T-cell (primary cell): ENCODE results near the gene PCDHGB1. TPM values are rescaled to one million over a fixed set of nuclear protein-coding genes. Genes with fewer than 3 reads are reported as not detected.
"Not testable (repeated sequence)": the region's sequence is repeated elsewhere in the genome, so short reads cannot be mapped to it uniquely, and the experiment has no call there.

Experiments used
- ATAC-seq, 4 experiments: fragments of 200-7000 bp in 3 of 4; fragments of 150-1000 bp in 1 of 4; cut with Tn5 transposase; replicated peaks in 1 of 4; 1 replicate in 3 of 4; 2 replicates in 1 of 4; pipeline ENCODE4 v1.10.0; 2021; ENCODE audit warnings: moderate library complexity in 3 of 4, mild to moderate bottlenecking in 2 of 4, moderate number of reproducible peaks in 1 of 4
- CTCF ChIA-PET, 2 donors: fragments of 300-600 bp; sonication (Branson Sonifier 250); formaldehyde crosslinking; loops; one replicate each; lab custom pipeline; 2022; ENCODE audit warnings: antibody characterized with exemption in 2 of 2; lab: Charles Lee
- POLR2A ChIA-PET, 2 donors: fragments of 300-600 bp; sonication (Branson Sonifier 250); formaldehyde crosslinking; loops; one replicate each; lab custom pipeline; 2022; ENCODE audit warnings: antibody characterized with exemption in 2 of 2; lab: Charles Lee
- DNase-seq, 35 experiments: peaks; one replicate each; pipeline versions ENCODE4 v3.0.0 to v3.0.0-alpha.2; 2013 to 2023
- H3K27ac ChIP-seq: one replicate; pipeline ENCODE4 v1.5.1; 2013; ENCODE audit warnings: low read length
- H3K27me3 ChIP-seq, 2 experiments: replicated peaks in 1 of 2; 1 replicate in 1 of 2; 2 replicates in 1 of 2; pipeline versions ENCODE4 v1.6.1 to v1.7.0; 2013; ENCODE audit warnings: low read length in 1 of 2, mixed read lengths in 1 of 2; ENCODE audit not compliant: control insufficient read depth in 2 of 2, insufficient read depth in 2 of 2; ENCODE audit errors: extremely low read depth in 1 of 2
- H3K36me3 ChIP-seq, 2 donors: 1 replicate in 1 of 2; 2 replicates in 1 of 2; pipeline versions ENCODE4 v1.6.1 to v1.7.0; 2013; ENCODE audit warnings: low read length in 1 of 2; ENCODE audit not compliant: control insufficient read depth in 2 of 2, insufficient read depth in 1 of 2; ENCODE audit errors: extremely low read depth in 1 of 2
- H3K4me1 ChIP-seq, 2 experiments: 1 replicate in 1 of 2; 2 replicates in 1 of 2; pipeline versions ENCODE4 v1.6.1 to v1.7.0; 2013; ENCODE audit warnings: low read length in 2 of 2, mixed read lengths in 1 of 2; ENCODE audit not compliant: insufficient read depth in 2 of 2, control insufficient read depth in 1 of 2; ENCODE audit errors: extremely low read depth in 1 of 2
- H3K4me3 ChIP-seq, 2 donors: 1 replicate in 1 of 2; 2 replicates in 1 of 2; pipeline versions ENCODE4 v1.5.1 to v1.7.0; 2013; ENCODE audit warnings: mild to moderate bottlenecking in 2 of 2, low read length in 1 of 2, moderate library complexity in 1 of 2; ENCODE audit not compliant: control insufficient read depth in 1 of 2; ENCODE audit errors: extremely low read depth in 1 of 2
- H3K9me3 ChIP-seq: 2 replicates; pipeline ENCODE4 v1.7.0; 2013
- H3K27ac Mint-ChIP-seq, 2 donors: one replicate each; pipeline ENCODE4 v1.8.0; 2020 to 2021; ENCODE audit warnings: mild to moderate bottlenecking in 2 of 2, mixed read lengths in 2 of 2
- H3K27me3 Mint-ChIP-seq, 2 donors: one replicate each; pipeline ENCODE4 v1.8.0; 2021 to 2022; ENCODE audit warnings: mixed read lengths in 2 of 2
- H3K36me3 Mint-ChIP-seq: one replicate; pipeline ENCODE4 v1.8.0; 2021; ENCODE audit warnings: mixed read lengths
- H3K4me1 Mint-ChIP-seq, 3 donors: one replicate each; pipeline ENCODE4 v1.8.0; 2020 to 2022; ENCODE audit warnings: mixed read lengths in 3 of 3, mild to moderate bottlenecking in 1 of 3
- H3K4me3 Mint-ChIP-seq, 3 donors: one replicate each; pipeline ENCODE4 v1.8.0; 2020 to 2022; ENCODE audit warnings: mild to moderate bottlenecking in 3 of 3, mixed read lengths in 3 of 3, moderate library complexity in 3 of 3
- H3K9me3 Mint-ChIP-seq, 3 donors: one replicate each; pipeline ENCODE4 v1.8.0; 2020 to 2022; ENCODE audit warnings: mixed read lengths in 3 of 3
- WGBS: methylation state at CpG from one replicate; pipeline ENCODE4 v1.1.5; 2013; ENCODE audit warnings: missing lambda C conversion rate; ENCODE audit not compliant: insufficient coverage; 5-methylcytosine and 5-hydroxymethylcytosine counted together
- total RNA-seq, 35 experiments: library from RNA in 6 of 35; stranded (reverse) in 6 of 35; fragments of 120-200 nt in 1 of 35; gene quantifications; one replicate each; pipeline versions ENCODE4 v1.2.1 to v1.2.4 and lab custom pipeline; 2013 to 2026

Gene PCDHGB1
- total RNA-seq, 5 donors from 2014 or later (not counting 1 experiment from before 2014, with no cell fraction given): 0.13 to 0.19 TPM; not detected in 3

- WGBS: 40% methylated on average over 5 of the region's 21 CpGs
- Mint-ChIP-seq H3K27me3 (peaks cover 61 to 81% of the 10 kb centered on the region in 2 donors), H3K9me3 (peaks cover 10 to 43% (median 40%) of the 10 kb centered on the region in 3 donors), H3K27ac (no peak within 1 kb of the TSS), H3K4me1 (peaks cover 7 to 13% (median 10%) of the 10 kb centered on the region in 3 donors), H3K4me3 (peak within 1 kb of the TSS in 2 of 3 donors; percentile 17 to 47), H3K36me3 (peaks cover 13% of the 10 kb centered on the region)
- Histone ChIP-seq H3K4me3 (no peak within 1 kb of the TSS), H3K27me3 (peaks cover 12 to 51% of the 10 kb centered on the region in 2 experiments), H3K4me1 (peaks cover 0 to 6% of the 10 kb centered on the region in 2 experiments), H3K9me3 (peaks cover 3% of the 10 kb centered on the region), H3K27ac (no peak within 1 kb of the TSS), H3K36me3 (no peaks in the 10 kb centered on the region)
- ATAC-seq (peak in 1 of 4 experiments; percentile 59), DNase-seq (peak in 15 of 35 experiments; percentile 12 to 50 (median 21))
- POLR2A ChIA-PET: interaction anchor here (0.6 to 1.0 kb wide), 4 partner anchors 10 to 282 kb away, joined by 4 to 9 read pairs (median 5); partner anchors contain the start of gene TAF7 (in 1 of the 2)
- CTCF ChIA-PET: interaction anchor here (0.6 to 3.7 kb wide), 13 partner anchors 9 to 328 kb away, joined by 3 to 28 read pairs (median 4); partner anchors contain the start of genes PCDHGB3 (in 2 of the 2), PCDHGA4 (in 1 of the 2) and TAF7 (in 1 of the 2)
Observed at GRCh38 chr5:141330299-141331080, 19.4 kb upstream of the PCDHGB1 start, which contains the start of gene PCDHGA1. PCDHGA1 (plus strand) TSS chr5:141330514.

GRCh38 chr5:141332571-141332970, 17.3 kb upstream of the PCDHGB1 start:
- ATAC-seq, POLR2A ChIA-PET, H3K9me3 ChIP-seq, H3K27ac ChIP-seq, H3K36me3 ChIP-seq, H3K27ac Mint-ChIP-seq, H3K4me3 Mint-ChIP-seq, H3K4me3 ChIP-seq, H3K4me1 ChIP-seq, H3K4me1 Mint-ChIP-seq, DNase-seq: not testable (repeated sequence)
- peaks cover 14 to 44% of the 10 kb centered on the region in 2 experiments for H3K27me3 ChIP-seq
- Mint-ChIP-seq H3K27me3 (peaks cover 63 to 87% of the 10 kb centered on the region in 2 donors), H3K36me3 (peaks cover 12% of the 10 kb centered on the region), H3K9me3 (peaks cover 10 to 56% (median 46%) of the 10 kb centered on the region in 3 donors)
- CTCF ChIA-PET: interaction anchor here in 1 of 2 donors (0.6 kb wide), 2 partner anchors 112 to 789 kb away, joined by 3 to 4 read pairs; no protein-coding TSS in a partner anchor
- 56% methylated on average over 33 of the region's 39 CpGs for WGBS

GRCh38 chr5:141338538-141339306, 11.2 kb upstream of the PCDHGB1 start, which contains the start of gene PCDHGA2:
PCDHGA2 (plus strand) TSS chr5:141338760.
- H3K4me1 Mint-ChIP-seq: peaks cover 0 to 2% (median 0%) of the 10 kb centered on the region in 3 donors
- POLR2A ChIA-PET: no interaction called here
- CTCF ChIA-PET: interaction anchor here (0.6 to 1.4 kb wide), 5 partner anchors 9 to 1472 kb away, joined by 3 read pairs; no protein-coding TSS in a partner anchor
- 27% methylated on average over 21 of the region's 27 CpGs for WGBS
- Histone ChIP-seq H3K4me3 (peak within 1 kb of the TSS in 1 of 2 donors; percentile 17), H3K9me3 (peaks cover 9% of the 10 kb centered on the region), H3K36me3 (no peaks in the 10 kb centered on the region), H3K4me1 (no peaks in the 10 kb centered on the region), H3K27me3 (peaks cover 5 to 35% of the 10 kb centered on the region in 2 experiments), H3K27ac (no peak within 1 kb of the TSS)
- ATAC-seq (no peak), DNase-seq (peak in 1 of 35 experiments; percentile 18)
- H3K9me3 Mint-ChIP-seq: peaks cover 21 to 59% (median 51%) of the 10 kb centered on the region in 3 donors
- no peak within 1 kb of the TSS for H3K27ac Mint-ChIP-seq
- H3K36me3 Mint-ChIP-seq: peaks cover 17% of the 10 kb centered on the region
- H3K27me3 Mint-ChIP-seq: peaks cover 67 to 85% of the 10 kb centered on the region in 2 donors
- H3K4me3 Mint-ChIP-seq: peak within 1 kb of the TSS in 2 of 3 donors; percentile 19 to 49

- H3K27ac Mint-ChIP-seq, H3K4me3 Mint-ChIP-seq, DNase-seq, H3K9me3 ChIP-seq, H3K4me3 ChIP-seq, POLR2A ChIA-PET, CTCF ChIA-PET, ATAC-seq, H3K4me1 ChIP-seq, H3K4me1 Mint-ChIP-seq, H3K36me3 ChIP-seq, H3K27ac ChIP-seq: not testable (repeated sequence)
- Mint-ChIP-seq H3K27me3 (peaks cover 63 to 81% of the 10 kb centered on the region in 2 donors), H3K36me3 (peaks cover 21% of the 10 kb centered on the region), H3K9me3 (peaks cover 16 to 54% (median 50%) of the 10 kb centered on the region in 3 donors)
- 72% methylated on average over 26 of the region's 45 CpGs for WGBS
- H3K27me3 ChIP-seq: peaks cover 6 to 47% of the 10 kb centered on the region in 2 experiments
Observed at GRCh38 chr5:141340781-141341354, 9.0 kb upstream of the PCDHGB1 start.

- peaks cover 0 to 2% (median 0%) of the 10 kb centered on the region in 3 donors for H3K4me1 Mint-ChIP-seq
- POLR2A ChIA-PET: no interaction called here
- H3K9me3 ChIP-seq: peaks cover 3% of the 10 kb centered on the region
- H3K27ac Mint-ChIP-seq: no peak overlapping the region
- no peak for DNase-seq
- no peaks in the 10 kb centered on the region for H3K4me1 ChIP-seq
- no peak overlapping the region for H3K4me3 ChIP-seq
- 0% methylated on average over 1 of the region's 1 CpG for WGBS
- no peak overlapping the region for H3K4me3 Mint-ChIP-seq
- H3K36me3 Mint-ChIP-seq: peaks cover 18% of the 10 kb centered on the region
- peaks cover 4 to 51% of the 10 kb centered on the region in 2 experiments for H3K27me3 ChIP-seq
- H3K27ac ChIP-seq: no peak overlapping the region
- CTCF ChIA-PET: no interaction called here
- peaks cover 62 to 76% of the 10 kb centered on the region in 2 donors for H3K27me3 Mint-ChIP-seq
- H3K9me3 Mint-ChIP-seq: peaks cover 16 to 46% (median 41%) of the 10 kb centered on the region in 3 donors
- no peaks in the 10 kb centered on the region for H3K36me3 ChIP-seq
- ATAC-seq: no peak
Observed at GRCh38 chr5:141342773-141343172, 7.1 kb upstream of the PCDHGB1 start.
